GM18873 (cell line): Measurements from ENCODE around the gene RGL3.
"Not testable (repeated sequence)": the region's sequence is repeated elsewhere in the genome, so short reads cannot be mapped to it uniquely, and the experiment has no call there.

ENCODE experiments used
- ATAC-seq: cut with Tn5 transposase; IDR thresholded peaks from one replicate; pipeline ENCODE4 v1.9.1; 2021; ENCODE audit warnings: mild to moderate bottlenecking, moderate library complexity, moderate number of reproducible peaks; ENCODE audit not compliant: unreplicated experiment, low FRiP score

RGL3 gene

GRCh38 chr19:11451327-11451870 is 32.3 kb upstream of the RGL3 start:
- no peak for ATAC-seq

DNA sequence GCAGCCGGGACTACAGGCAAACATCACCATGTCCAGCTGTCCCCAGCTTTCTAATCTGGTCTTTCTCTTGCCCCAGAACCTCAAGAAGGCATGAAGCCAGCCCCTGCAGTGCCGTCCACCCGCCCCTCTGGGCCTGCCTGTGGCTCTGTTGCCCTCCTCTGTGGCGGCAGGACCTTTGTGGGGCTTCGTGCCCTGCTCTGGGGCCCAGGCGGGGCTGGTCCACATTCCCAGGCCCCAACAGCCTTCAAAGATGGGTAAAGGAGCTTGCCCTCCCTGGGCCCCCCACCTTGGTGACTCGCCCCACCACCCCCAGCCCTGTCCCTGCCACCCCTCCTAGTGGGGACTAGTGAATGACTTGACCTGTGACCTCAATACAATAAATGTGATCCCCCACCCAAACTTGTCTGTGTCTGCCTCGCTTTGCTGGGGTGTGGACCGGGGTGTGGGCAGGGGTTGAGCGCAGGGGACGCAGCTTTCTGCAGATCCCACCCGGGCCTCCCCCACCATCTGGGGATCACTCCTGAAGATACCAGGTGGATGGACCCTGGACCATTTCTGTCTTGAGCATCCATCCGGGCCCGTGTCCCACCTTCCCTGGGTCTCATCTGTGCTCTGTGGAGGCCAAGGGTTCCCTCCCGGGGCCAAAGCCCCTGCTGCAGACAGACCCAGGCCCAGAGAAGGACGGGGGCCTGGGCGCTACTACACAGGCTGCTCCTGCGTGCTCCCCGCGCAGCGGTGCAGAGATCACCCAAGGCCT is 31.6 kb upstream of the RGL3 start:
- ATAC-seq, result no peak

- no peak for ATAC-seq
Measured at GRCh38 chr19:11448923-11449554, 29.9 kb upstream of the RGL3 start.

DNA sequence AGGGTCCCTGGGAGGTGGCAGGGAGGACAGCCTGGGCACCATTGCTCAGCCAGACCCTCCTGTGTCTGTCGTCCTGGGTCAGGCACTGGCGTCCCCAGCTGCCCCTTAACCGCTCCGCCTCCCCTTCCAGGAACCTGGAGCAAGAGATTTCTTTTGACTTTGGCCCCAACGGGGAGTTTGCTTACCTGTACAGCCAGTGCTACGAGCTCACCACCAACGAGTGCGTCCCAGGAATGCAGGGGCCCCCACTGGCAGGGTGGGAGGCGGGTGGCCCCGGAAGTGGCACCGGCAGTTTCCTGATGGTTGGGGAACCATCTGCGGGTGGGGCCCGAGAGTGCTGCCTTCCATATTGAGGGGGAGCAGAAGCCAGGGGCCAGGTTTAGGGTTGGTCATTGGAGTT is 29.3 kb upstream of the RGL3 start:
- no peak for ATAC-seq

DNA sequence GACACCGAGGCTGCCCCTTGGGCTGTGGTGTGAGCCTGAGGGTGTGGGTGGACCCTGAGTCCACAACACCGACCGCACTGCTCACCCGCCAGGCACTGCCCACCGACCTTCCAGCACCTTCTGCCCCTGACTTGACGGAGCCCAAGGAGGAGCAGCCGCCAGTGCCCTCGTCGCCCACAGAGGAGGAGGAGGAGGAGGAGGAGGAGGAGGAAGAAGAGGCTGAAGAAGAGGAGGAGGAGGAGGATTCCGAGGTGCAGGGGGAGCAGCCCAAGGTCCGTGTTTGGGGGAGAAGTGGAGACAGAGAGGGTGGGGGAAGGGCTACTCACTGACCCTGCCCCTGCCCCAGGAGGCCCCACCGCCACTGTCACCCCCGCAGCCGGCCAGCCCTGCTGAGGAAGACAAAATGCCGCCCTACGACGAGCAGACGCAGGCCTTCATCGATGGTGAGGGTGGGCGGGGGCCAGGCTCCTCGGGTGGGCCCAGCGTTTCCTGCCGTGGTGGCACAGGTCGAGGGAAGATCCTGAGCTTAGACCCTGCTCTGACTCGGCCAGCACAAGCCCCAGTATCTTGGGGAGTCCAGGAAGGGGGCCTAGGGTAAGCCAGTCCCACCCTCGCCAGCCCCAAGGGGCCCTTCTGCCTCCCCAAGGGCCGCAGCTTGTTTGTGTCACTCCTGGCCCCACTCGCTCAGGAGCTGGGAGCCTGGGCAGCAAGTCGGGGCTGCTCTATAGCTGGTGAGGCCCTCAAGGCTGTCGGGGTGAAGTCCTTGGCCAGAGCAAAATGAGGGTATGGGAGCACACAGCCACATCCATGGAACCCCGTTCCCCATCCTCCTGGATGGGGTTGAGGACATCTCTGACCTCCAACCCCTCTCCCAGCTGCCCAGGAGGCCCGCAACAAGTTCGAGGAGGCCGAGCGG is 28.5 kb upstream of the RGL3 start:
- ATAC-seq, result no peak

DNA sequence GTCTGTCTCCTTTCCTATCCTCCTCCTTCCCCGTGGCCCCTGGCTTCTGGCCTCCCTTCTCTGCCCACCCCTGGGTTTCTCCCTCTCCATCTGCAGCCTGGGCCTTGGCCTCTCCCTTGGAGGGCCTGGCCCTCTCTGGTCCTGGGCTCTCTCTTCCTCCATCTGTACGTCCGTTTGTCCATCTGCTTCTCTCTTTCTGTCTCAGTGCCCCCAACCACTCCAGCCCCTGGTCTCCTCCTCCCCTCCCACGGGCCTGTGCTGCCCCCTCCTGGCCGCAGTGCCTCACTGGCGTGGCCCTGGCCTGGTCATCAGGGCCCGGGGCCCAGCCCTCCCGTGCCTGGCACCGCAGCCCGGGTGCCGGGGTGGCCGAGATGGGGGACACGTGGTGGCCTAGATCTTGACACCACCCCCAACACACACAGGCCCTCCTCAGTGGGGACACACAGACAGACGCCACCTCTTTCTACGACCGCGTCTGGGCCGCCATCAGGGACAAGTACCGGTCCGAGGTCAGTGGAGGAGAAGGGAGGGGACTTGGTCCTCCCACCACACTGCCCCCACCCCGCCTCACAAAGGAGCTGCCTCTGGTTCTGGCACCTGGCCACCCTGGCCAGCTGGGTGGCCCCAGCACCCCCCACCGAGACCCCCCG is 27.7 kb upstream of the RGL3 start:
- no peak for ATAC-seq

DNA sequence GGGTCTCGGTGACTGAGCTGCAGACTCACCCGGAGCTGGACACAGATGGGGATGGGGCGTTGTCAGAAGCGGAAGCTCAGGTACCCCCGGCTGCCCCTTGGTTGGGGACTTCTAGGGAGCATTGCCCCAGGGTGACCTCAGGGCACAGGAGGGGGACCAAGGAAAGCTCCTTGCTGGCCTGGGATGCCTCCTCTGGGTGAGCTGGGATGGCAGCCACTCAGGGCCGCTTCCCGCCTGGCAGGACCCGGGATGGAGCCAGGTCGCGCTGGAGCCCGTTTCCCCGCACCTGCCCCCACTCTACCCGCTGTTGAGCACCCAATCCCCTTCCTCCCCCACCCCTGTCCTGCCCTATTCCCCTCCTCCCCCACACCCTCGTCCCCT is 27.1 kb upstream of the RGL3 start:
- no peak for ATAC-seq

GRCh38 chr19:11445141-11445540 is 26.0 kb upstream of the RGL3 start:
- ATAC-seq, result no peak

DNA sequence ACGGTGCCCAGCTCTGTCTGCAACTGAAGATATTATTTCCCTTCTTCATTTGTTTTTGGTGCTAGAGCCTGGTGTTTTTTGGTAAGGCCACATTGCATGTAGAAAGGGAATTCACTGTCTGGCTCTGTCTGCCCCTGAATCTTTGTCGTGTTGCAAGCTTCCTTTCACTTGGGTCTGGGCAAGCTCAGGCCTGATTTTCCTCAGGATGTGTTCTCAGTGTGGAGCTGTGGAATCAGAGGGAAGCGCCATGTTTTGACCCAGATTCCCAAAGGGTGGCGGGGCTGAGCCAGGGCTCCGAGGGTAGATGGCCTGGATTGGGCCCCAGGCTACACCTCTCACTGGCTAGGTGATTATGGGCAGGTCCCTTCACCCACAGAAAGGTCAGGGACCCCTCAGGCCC is 24.9 kb upstream of the RGL3 start:
- no peak for ATAC-seq

DNA sequence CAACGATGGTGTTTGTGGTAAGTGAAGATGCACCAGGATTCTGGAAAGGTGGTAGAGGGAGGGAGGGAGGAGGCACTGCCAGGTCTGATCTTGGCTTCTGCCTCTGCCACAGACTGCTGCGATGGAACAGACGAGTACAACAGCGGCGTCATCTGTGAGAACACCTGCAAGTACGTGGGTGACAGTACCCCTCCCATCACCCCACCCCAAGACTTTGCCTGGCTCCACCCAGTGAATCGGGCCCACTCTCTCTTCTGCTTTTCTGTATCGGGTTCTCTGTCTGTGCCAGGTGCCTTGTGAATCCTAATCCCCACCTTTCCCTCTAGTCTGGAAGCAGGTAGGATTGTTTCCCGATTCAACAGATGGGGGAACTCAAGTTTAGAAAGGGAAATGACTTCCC is 18.8 kb upstream of the RGL3 start:
- no peak for ATAC-seq

DNA sequence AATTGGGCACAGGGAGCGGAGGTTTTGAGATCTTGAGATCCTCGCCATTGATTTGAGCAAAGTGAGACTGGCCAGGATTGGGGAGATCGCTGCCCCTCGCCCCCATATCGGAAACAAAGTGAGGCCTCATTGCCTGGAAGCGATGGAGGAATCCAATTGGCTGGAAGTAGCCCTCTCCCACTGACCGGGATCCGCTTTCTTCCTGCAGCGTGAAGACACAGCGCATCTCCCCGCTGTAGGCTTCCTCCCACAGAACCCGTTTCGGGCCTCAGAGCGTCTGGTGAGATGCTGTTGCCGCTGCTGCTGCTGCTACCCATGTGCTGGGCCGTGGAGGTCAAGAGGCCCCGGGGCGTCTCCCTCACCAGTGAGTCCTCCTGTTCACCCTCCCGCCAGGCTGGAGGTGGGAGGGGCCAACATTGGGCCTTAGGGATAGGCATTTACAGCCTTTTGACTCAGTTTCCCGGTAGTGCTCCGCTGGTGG is 16.8 kb upstream of the RGL3 start:
- no peak for ATAC-seq

GRCh38 chr19:11435057-11435832 is 16.1 kb upstream of the RGL3 start, which contains the start of the genes ODAD3 and PRKCSH:
Gene ODAD3 (minus strand): TSS chr19:11435121. CDS start chr19:11435016, 105 bp downstream.
Gene PRKCSH (plus strand): TSS chr19:11435635. CDS start chr19:11436118, 483 bp downstream.
- peak; percentile 89 for ATAC-seq

- no peak for ATAC-seq
Measured at GRCh38 chr19:11434703-11435056, 15.6 kb upstream of the RGL3 start.

GRCh38 chr19:11433526-11433925 is 14.4 kb upstream of the RGL3 start:
- ATAC-seq, result not testable (repeated sequence)

DNA sequence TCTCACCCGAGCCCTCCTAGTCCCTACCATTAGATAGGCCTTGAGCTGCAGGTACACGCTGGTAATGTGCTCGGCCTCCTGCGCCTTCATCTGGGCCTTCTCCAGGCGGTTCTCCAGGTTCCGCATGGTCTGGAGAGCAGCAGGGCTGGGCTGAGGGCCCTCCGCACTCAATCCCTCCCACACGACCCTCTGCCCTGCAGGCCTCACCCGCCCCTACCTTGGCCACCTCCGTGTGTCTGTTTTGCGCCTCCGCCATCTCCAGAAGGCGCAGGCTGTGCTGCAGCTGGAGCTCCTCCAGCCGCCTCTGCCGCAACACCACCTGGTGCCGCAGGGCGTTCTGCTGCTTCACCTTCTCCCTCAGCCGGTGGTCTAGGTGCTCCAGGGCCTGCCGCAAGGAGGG is 7.5 kb upstream of the RGL3 start:
- ATAC-seq, result no peak

- ATAC-seq, result no peak
Measured at GRCh38 chr19:11425719-11426457, 6.8 kb upstream of the RGL3 start.

DNA sequence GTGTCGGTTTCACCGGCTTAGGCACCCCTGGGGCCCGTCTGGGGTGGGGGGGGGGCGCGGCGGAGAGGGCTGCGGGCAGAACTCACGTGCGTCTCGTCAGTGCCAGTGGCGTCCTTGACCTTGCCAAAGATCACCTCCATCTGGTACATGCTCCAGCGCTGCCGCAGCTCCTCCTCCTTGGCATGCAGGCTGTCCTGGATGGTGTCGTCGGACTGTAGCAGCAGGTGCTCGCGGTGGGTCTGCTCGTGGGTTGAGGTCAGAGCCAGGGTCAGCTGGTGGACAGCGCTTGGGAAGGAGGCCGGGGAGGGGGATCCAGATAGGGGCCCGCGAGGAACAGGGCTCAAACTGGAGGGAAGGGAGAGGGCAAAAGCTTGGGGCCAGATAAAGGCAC is 4.7 kb upstream of the RGL3 start:
- no peak for ATAC-seq

- no peak for ATAC-seq
Measured at GRCh38 chr19:11423164-11423790, 4.2 kb upstream of the RGL3 start.
